Ovary (tissue), 3 donors: ENCODE measurements around the gene IFNB1.

Experiments used
- POLR2A ChIP-seq: fragments of 450-650 bp; IDR thresholded peaks from one replicate; pipeline ENCODE4 v1.6.1; 2017; ENCODE audit warnings: antibody characterized with exemption, mild to moderate bottlenecking, moderate library complexity
- TF ChIP-seq, protein P1 (sequence below), 3 donors: fragments of 450-650 bp in 2 of 3; fragments of 200-600 bp in 1 of 3; IDR thresholded peaks; one replicate each; pipeline versions ENCODE4 v1.5.1 to v1.8.0; 2016 to 2022; ENCODE audit warnings: antibody characterized with exemption in 3 of 3, mild to moderate bottlenecking in 1 of 3
- donor health status: DM: no; HTN: no; CAD: no.

GRCh38 chr9:21097817-21098216 lies 20.1 kb upstream of the IFNB1 start:
- TF ChIP-seq, protein P1, sequence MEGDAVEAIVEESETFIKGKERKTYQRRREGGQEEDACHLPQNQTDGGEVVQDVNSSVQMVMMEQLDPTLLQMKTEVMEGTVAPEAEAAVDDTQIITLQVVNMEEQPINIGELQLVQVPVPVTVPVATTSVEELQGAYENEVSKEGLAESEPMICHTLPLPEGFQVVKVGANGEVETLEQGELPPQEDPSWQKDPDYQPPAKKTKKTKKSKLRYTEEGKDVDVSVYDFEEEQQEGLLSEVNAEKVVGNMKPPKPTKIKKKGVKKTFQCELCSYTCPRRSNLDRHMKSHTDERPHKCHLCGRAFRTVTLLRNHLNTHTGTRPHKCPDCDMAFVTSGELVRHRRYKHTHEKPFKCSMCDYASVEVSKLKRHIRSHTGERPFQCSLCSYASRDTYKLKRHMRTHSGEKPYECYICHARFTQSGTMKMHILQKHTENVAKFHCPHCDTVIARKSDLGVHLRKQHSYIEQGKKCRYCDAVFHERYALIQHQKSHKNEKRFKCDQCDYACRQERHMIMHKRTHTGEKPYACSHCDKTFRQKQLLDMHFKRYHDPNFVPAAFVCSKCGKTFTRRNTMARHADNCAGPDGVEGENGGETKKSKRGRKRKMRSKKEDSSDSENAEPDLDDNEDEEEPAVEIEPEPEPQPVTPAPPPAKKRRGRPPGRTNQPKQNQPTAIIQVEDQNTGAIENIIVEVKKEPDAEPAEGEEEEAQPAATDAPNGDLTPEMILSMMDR (IDR thresholded peaks at IDR 0.05) = no peak
- no peak for TF ChIP-seq POLR2A
